Prostate gland (tissue), 2 donors: ENCODE measurements around the gene FER. TPM values are rescaled to one million over a fixed set of nuclear protein-coding genes. Genes with fewer than 3 reads are reported as not detected.

Experiments used
- DNase-seq: peaks from one replicate; pipeline ENCODE4 v3.0.0-alpha.2; 2019; ENCODE audit warnings: low spot score
- H3K27ac ChIP-seq, 2 donors: fragments of 200-600 bp; sonication (generic); 2 replicates each; pipeline ENCODE4 v1.5.1; 2017 to 2019
- H3K27me3 ChIP-seq: fragments of 200-600 bp; sonication (generic); replicated peaks from 2 replicates; pipeline ENCODE4 v1.5.1; 2019; ENCODE audit not compliant: insufficient read depth
- H3K36me3 ChIP-seq, 2 donors: fragments of 200-600 bp; sonication (generic); 1 replicate in 1 of 2; 2 replicates in 1 of 2; pipeline versions ENCODE4 v1.5.1 to v1.8.1; 2017 to 2019
- H3K4me1 ChIP-seq: fragments of 200-600 bp; sonication (generic); replicated peaks from 2 replicates; pipeline ENCODE4 v1.5.1; 2019
- H3K4me3 ChIP-seq, 2 donors: fragments of 200-600 bp; sonication (generic); 2 replicates each; pipeline ENCODE4 v1.5.1; 2017 to 2019
- H3K9me3 ChIP-seq: fragments of 200-600 bp; sonication (generic); 2 replicates; pipeline ENCODE4 v1.5.1; 2017
- POLR2A ChIP-seq: fragments of 450-650 bp; IDR thresholded peaks from one replicate; pipeline ENCODE4 v1.6.1; 2016; ENCODE audit warnings: antibody characterized with exemption, mild to moderate bottlenecking
- POLR2AphosphoS5 ChIP-seq: sonication (generic); formaldehyde crosslinking; IDR thresholded peaks from one replicate; pipeline ENCODE4 v1.6.1; 2017; ENCODE audit warnings: antibody characterized with exemption
- WGBS: methylation state at CpG from one replicate; pipeline ENCODE4 v1.1.5; 2018; 5-methylcytosine and 5-hydroxymethylcytosine counted together
- intact Hi-C: fragments of 100-400 bp; cut with DNase I; formaldehyde crosslinking; loops from one replicate; pipeline ENCODE4 v1.14.2; 2022
- total RNA-seq, 2 donors: library from RNA; depleted of rRNA; stranded (reverse); fragments of >200 nt; gene quantifications; one replicate each; pipeline ENCODE4 v1.1.0, GENCODE V29; 2016
- TF ChIP-seq, protein P1 (sequence below), 4 experiments: fragments of 200-600 bp in 2 of 4; fragments of 450-650 bp in 2 of 4; sonication (generic) in 2 of 4; IDR thresholded peaks; 1 replicate in 3 of 4; 2 replicates in 1 of 4; pipeline ENCODE4 v1.5.1; 2016 to 2019; ENCODE audit warnings: antibody characterized with exemption in 4 of 4, mild to moderate bottlenecking in 2 of 4, moderate library complexity in 2 of 4

The FER gene
- total RNA-seq, 2 donors from 2014 or later, result 9.1 to 36.0 TPM

DNA sequence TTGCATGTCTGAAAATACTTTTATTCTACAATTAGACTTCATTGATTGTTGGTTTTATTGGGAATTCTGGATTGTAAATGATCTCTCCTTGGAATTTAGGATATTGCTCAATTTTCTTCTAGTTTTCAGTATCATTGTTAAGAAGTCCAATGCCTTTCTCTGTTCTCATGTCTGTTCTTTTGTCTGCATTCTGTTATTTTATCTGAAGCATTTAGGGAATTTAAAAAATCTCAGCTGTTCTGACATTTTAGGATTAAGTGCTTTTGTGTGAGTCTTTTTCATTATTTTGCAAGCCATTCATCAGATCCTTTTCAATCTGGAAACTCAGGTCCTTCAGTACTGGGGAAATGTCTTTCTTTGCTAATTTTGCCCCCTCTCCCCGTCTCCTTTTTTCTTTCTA is 4.4 kb upstream of the FER start:
- TF ChIP-seq, protein P1, sequence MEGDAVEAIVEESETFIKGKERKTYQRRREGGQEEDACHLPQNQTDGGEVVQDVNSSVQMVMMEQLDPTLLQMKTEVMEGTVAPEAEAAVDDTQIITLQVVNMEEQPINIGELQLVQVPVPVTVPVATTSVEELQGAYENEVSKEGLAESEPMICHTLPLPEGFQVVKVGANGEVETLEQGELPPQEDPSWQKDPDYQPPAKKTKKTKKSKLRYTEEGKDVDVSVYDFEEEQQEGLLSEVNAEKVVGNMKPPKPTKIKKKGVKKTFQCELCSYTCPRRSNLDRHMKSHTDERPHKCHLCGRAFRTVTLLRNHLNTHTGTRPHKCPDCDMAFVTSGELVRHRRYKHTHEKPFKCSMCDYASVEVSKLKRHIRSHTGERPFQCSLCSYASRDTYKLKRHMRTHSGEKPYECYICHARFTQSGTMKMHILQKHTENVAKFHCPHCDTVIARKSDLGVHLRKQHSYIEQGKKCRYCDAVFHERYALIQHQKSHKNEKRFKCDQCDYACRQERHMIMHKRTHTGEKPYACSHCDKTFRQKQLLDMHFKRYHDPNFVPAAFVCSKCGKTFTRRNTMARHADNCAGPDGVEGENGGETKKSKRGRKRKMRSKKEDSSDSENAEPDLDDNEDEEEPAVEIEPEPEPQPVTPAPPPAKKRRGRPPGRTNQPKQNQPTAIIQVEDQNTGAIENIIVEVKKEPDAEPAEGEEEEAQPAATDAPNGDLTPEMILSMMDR (IDR thresholded peaks at IDR 0.05), result no peak
- TF ChIP-seq POLR2AphosphoS5 (no peak), POLR2A (no peak)
- H3K4me1 ChIP-seq, result no peaks in the 10 kb centered on the region
- H3K9me3 ChIP-seq, result no peaks in the 10 kb centered on the region
- 88% methylated on average over 1 of the region's 1 CpG for WGBS
- intact Hi-C loops, result no loop called here
- H3K36me3 ChIP-seq, result no peaks in the 10 kb centered on the region
- H3K27me3 ChIP-seq, result no peaks in the 10 kb centered on the region
- DNase-seq, result no peak
- no peak overlapping the region for H3K27ac ChIP-seq
- H3K4me3 ChIP-seq, result no peak overlapping the region

DNA sequence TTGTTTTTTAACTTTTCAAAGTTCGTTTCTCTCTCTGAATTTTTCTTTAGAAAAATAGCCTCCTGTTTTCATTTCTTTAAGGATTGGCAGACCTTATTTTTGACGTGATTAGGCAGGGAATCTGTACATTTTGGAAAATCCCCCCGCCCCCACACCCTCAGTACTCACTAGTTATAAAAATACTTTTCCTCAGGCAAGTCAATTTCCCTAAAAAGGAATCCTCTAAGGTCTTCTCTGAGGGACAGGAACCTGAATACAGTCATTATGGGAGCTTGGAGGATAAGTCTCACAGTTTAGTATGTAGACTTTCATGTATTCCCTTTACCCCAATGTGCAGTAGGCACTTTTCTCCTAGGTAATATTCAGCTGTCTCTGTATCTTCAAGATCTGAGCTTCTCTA is 3.9 kb upstream of the FER start:
- no peak overlapping the region for H3K4me3 ChIP-seq
- H3K36me3 ChIP-seq, result no peaks in the 10 kb centered on the region
- TF ChIP-seq POLR2A, result no peak
- TF ChIP-seq, protein P1 (IDR thresholded peaks at IDR 0.05), result no peak
- TF ChIP-seq POLR2AphosphoS5, result no peak
- H3K9me3 ChIP-seq, result no peaks in the 10 kb centered on the region
- no peaks in the 10 kb centered on the region for H3K27me3 ChIP-seq
- intact Hi-C loops, result no loop called here
- 76% methylated on average over 3 of the region's 3 CpGs for WGBS
- DNase-seq, result no peak
- no peaks in the 10 kb centered on the region for H3K4me1 ChIP-seq
- no peak overlapping the region for H3K27ac ChIP-seq

DNA sequence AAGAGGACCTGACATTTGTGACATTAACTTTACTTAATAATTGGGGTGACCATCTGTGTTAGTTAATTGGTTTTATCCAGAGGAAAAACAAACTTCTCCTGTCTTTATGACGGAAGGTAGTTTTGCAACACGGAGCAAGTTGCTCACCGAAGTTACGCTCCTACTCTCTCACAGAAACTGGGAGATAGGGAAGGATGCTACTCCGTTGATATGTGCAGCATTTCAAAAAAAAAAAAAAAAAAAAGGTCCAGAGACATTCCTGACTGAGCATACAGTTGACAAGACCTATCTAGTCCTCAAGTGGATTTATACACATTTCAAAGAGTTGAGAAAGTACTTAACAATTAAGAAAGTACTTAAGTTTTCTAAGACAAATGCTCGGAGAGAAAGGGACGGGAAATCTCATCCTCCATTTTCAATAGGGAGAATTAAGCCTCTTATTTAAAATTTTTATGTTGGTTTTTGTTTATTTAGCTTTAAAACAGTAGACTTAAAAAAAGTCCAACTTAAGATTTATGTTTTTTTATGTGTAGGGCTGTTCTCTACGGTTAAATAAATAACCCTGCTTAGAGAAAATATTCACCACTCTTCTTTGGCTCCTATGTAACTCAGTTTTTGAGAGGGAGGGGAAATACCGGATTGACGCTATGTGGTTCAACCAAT is 455 bp upstream of the FER start:
- DNase-seq, result no peak
- TF ChIP-seq, protein P1 (IDR thresholded peaks at IDR 0.05), result no peak
- TF ChIP-seq POLR2AphosphoS5 (no peak), POLR2A (no peak)
- no peaks in the 10 kb centered on the region for H3K36me3 ChIP-seq
- H3K27me3 ChIP-seq, result no peaks in the 10 kb centered on the region
- H3K4me1 ChIP-seq, result no peaks in the 10 kb centered on the region
- H3K27ac ChIP-seq, result peak overlapping the region; percentile 95 to 98
- peak overlapping the region; percentile 89 to 96 for H3K4me3 ChIP-seq
- H3K9me3 ChIP-seq, result no peaks in the 10 kb centered on the region
- intact Hi-C loops, result loop anchor here (2.0 to 5.0 kb wide), 2 partner anchors 18 to 65 kb away; no protein-coding TSS in a partner anchor
- 33% methylated on average over 10 of the region's 10 CpGs for WGBS

DNA sequence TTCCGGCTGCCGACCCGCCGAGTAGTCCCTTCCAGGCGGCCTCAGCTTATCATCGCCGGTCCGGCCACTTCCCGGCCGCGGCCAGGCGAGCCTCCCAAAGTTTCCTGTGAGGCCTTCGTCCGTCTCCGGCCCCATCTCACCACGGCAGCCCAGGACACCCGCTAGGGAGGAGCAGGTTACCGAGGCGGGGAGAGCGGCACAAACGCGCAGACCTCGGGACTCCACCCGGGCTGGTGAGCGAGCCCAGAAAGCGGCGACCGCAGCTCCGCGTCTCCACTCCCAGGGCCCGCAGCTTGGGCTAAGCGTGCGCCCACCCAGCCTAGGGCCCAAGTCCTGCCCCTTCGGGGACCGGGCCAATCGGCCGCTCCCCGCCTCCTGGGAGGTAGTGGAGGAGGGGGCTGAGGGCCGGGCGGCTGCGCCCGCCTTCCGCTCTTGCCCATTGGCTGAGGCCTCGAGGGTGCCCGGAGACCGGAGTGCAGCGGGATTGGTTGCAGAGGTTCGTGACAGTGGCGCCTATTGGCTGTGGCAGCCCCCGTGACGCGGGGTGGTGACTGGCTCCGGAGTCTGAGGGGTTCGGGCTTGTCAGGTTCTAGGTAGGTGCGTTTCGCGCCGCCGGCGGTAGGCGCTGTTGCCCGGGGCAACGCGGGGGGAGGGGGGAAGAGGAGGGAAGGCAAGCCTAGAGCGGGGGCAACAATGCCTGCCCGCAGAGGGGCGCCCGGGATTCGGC is 867 bp downstream of the FER start:
- no peaks in the 10 kb centered on the region for H3K4me1 ChIP-seq
- intact Hi-C loops, result loop anchor here (2.0 to 5.0 kb wide), 3 partner anchors 66 to 942 kb away; no protein-coding TSS in a partner anchor
- no peaks in the 10 kb centered on the region for H3K9me3 ChIP-seq
- no peaks in the 10 kb centered on the region for H3K36me3 ChIP-seq
- no peaks in the 10 kb centered on the region for H3K27me3 ChIP-seq
- peak overlapping the region; percentile 89 to 96 for H3K4me3 ChIP-seq
- peak; percentile 99 for DNase-seq
- peak overlapping the region; percentile 95 to 98 for H3K27ac ChIP-seq
- TF ChIP-seq, protein P1 (IDR thresholded peaks at IDR 0.05), result peak in 3 of 4 experiments; percentile 7 to 59 (median 11)
- TF ChIP-seq POLR2AphosphoS5 (peak; percentile 97), POLR2A (peak; percentile 98)
- under 1% methylated on average over 60 of the region's 69 CpGs for WGBS
